HT1080 (cell line): ENCODE data around the gene PLA2R1. TPM values are rescaled to one million over a fixed set of nuclear protein-coding genes. Genes with fewer than 3 reads are reported as not detected.

Experiments
- DNase-seq: peaks from one replicate; pipeline ENCODE4 v3.0.0-alpha.2; 2015; ENCODE audit warnings: low read depth
- total RNA-seq: library from RNA; depleted of rRNA; stranded (reverse); fragments of >200 nt; shearing (Covaris generic); gene quantifications from 2 replicates; pipeline ENCODE4 v1.2.3, GENCODE V29; 2014

PLA2R1 gene
- total RNA-seq, 1 experiment from 2014 or later: 1.0 TPM

DNA sequence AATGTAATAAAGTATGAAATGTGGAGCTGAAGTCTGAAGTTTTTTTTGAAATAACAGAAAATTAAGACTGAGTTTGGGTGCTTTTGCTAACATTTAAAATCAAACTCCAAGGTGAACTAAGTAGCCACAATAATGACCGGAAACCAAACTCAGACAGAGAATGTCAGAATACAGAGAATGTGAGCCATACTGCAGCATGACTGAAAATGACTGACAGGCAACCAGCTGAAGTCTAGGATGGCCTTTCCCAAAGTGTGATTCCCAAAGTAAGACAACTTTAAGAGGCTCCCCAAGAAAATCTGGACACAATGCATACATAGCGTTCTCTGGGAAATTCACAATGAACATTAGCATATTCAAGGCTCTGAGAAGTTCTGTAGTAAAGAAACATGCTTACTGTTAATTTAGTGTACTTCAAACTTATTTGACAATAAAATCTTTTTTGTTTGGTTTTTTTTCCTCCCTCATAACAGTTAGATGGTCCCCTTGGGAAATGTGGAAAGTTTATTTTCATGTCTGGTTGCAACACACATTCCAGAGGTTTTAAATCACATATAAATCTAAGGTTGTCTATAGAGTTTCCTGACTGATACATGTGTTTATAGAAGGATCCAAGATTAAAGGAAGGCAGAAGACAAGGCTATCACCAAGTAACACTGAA is 28.6 kb downstream of the PLA2R1 start:
- peak; percentile 52 for DNase-seq

DNA sequence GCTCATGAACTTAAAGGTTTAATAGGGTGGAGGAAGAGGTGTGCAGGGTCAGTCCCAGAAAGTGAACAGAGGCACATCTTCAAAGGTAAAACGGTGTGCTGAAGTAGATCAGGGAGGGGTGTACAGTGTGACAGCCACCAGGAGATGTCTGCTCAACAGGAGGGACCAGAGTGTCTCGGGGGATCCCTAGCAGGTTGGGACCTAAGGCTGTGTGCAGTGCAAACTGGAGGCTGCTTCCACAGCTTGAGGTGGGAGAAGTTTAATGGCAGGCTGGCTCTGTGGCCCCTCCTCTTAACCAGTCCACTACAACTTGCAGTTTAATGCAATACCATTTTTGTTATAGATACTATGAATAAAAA is 33.2 kb downstream of the PLA2R1 start:
- no peak for DNase-seq

DNA sequence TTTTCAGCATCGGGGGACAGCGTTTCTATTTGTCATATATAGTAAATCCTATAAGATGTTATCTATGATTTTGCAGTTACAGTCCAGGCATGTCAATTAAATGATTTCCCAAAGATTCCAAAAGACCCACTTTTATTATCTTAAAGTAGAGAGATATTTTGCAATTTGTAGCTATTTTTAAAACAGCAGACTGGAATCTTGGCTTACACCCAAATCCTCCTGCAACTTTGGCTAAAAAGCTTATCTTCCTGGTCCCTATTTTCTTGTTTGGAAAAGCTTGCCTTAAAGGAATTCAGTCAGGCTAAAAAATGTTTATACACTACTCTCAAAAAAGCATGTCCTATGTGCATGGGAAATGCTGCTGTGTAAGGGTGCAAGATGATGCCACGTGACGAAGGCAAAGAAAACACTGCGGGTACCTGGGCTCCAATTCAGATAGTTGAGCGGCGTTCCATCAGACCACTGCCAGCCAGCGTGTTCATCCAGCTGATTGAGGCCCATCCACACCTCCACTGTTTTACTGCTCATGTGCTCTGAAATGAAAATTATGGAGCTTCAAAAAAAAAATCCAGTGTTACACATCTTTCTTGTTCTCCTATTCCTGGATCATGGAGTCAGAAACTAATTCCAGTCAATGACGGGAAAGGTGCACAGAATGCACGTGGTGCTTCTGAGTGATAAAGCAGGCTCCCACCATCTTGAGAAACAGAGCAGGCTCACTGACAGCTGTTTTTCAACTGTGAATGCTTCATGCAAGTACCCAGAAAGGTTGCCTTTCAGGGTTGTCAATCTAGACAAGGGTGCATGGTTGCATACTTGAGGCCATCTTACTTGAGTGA is 33.8 kb downstream of the PLA2R1 start:
- DNase-seq: no peak

DNA sequence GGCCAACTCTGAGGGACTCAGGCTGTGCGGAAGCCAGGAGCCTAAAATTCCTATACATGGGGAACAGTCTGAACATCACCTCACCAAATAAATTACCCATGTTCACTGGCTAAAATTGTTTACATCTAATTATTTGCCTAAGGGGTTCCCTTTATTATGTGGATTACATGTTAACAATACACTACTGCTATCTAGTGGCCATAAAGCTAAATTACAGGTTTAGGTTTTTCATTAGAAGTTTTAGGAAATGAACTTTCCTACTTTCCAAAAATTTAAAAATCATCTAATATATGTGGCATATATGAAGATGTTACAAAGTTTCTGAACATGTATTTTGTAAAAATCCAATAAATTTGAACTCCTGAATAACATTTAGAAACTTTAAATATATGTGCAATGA is 40.3 kb downstream of the PLA2R1 start:
- no peak for DNase-seq

DNA sequence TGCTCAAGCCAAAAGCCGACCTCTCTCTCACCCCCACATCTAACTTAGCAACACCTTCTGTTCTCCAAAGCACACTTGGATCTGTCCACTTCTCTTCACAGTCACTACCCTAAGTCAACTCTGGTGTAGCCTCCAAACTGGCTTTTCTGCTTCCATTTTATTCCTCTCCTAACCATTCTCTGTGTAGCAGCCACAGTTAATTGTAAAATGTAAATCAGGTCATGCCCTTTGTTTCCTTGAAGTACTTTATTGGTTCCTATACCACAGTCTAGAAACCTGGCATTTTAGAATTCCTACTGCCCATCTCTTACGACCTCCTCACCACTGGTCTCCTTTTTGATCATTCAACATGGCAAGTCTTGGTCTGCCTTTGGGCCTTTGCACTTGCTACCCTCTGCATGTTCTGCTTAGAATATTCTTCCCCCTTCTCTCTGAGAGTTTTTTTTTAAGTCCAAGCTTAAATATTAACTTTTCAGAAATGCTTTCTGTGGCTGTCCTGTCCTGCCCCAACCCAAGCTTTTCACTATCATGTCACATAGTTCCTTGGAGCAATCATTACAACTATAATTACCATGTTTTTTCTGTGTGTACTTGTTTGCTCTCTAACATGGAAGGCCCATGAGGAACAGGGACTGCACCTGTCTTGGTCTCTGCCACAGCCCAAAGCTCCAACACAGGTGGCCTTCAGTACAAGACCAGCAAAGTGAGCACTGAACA is 42.9 kb downstream of the PLA2R1 start:
- DNase-seq: no peak

DNA sequence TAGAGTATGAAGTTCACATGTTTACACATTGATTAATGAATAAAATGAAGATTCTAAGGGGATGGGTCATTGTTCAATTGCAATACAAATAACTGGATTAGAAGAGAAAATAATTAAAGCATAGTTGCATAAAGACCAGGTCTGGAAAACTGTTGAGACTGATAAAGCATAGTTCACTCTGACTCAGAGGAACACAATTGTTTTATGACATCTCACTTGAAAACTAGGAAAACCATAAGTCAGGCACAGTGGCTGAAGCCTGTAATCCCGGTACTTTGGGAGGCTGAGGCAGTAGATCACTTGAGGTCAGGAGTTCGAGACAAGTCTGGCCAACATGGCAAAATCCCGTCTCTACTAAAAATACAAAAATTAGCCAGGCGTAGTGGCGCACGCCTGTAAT is 46.7 kb downstream of the PLA2R1 start:
- DNase-seq: no peak

DNA sequence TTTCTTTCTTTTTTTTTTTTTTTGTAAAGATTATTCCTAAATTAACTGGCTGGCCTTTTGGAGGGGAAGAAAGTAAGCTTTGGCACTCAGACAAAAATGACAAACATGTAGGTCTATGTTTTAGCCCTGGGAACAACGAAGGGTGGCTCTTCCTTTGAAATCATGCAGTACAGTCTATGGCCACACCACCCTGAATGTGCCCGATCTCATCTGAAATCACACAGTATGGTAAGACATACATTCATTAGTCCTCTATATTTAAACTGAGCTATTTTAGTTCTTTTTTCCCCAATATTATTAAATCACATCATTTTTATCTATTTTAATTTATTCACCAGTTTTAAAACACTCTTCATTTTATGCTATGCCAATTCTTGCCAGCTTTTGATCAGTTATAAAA is 48.2 kb downstream of the PLA2R1 start:
- DNase-seq: no peak

DNA sequence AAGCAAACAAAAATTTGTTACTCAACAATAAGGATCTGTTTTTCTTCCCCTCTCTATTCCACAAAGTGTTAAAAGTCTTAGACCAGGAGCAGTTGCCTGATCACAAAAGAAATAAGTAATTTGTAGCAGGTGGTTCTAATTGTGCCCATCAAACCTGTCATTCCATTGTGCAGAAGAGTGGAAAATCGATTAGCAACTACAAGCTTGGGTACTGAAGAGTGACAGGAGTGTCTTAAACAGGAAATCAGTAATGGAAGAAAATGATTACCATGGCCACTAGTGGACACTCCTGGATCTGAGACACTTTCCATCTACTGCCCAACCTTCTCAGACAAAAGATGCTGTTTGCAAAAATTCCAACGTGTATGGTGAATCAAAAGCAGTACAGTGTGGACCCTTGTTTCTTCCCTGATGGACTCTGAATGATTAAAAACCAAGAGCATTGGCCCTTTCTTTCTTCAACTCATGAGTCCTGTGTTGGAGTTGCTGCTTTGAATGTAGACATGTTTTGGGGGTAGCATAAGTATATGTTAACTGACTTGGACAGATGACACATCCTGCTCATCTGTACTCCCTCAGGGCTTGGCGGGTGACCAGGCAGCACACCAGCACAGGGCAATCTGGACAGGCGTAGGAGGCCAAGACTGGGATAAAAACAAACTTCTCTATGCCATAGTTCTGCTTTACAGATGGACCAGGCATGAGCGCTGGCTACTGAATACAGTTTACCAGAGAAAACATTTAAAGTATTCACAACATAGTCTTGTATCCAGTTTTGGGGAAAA is 51.9 kb downstream of the PLA2R1 start:
- DNase-seq: no peak

DNA sequence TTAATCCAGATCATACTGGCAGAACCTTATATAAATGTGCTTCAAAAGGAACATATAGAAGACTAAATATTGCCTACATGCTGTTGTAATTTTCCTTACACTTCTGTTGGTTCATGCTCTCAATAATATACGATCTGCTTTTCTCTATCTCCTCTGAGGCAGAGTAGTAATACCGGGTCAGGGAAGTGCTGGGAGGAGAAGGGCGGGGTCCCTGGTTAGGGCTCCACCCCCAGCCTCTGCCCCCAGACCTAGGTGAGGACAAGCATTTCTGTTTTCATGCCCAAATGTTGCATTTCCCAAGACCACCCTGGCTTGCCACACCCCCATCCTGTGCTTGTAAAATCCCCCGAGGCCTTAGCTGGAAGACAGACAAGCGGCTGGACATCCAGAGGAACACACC is 55.3 kb downstream of the PLA2R1 start:
- DNase-seq: no peak

DNA sequence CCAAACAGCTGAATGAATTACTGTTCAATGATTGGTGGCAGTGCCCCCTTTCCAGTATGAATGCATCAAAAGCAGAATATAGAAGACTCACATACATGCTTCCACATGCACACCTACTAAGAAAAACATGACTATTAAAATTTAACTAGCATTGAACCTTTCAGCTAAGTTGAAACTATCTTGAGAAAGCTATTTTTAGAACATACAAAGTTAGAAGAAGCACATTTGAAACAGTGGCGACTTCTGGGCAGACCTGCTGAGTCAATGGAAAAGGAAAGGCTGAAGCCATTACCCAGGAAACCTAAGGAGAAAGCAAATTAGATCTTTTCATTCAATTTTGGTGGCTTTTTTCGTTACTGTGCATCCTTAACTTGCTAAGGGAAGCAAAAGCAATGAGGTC is 55.9 kb downstream of the PLA2R1 start:
- DNase-seq: no peak

DNA sequence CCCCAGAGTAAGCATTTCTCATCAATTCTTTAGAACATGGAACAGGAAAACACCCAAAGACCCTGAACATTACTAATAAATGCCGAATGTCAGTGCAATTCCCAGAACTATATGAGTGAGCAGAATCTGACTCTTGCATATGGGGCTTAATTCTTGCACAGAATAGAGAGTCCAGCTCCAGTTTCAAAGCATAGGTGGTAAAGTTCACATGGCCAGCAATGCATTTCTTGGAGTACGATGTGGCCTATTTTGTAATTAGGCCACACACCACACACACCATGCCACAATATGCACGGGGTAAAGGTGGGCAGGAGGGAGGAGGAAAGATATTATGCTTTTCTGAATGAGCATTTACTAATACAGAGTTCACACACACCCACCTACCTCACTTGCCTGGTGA is 56.5 kb downstream of the PLA2R1 start:
- DNase-seq: no peak

DNA sequence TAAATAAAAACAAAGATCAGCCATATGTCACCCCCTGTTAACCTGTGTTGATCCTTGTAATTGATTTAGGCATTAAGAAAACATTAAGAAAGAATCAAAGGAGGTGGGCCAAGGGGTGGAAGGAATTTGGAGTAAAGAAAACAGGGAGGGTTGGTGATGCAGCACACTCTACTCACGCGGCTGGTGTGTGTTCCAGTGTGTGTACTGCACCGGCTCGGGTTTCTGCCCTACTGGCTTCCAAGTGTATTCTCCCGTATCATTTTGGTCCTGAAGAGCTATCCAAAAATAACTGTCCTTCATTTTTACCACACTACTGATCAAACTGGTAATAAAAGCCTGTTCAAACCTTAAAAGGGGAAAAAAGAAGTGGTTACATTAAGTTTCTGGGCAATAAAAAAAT is 56.9 kb downstream of the PLA2R1 start:
- no peak for DNase-seq

DNA sequence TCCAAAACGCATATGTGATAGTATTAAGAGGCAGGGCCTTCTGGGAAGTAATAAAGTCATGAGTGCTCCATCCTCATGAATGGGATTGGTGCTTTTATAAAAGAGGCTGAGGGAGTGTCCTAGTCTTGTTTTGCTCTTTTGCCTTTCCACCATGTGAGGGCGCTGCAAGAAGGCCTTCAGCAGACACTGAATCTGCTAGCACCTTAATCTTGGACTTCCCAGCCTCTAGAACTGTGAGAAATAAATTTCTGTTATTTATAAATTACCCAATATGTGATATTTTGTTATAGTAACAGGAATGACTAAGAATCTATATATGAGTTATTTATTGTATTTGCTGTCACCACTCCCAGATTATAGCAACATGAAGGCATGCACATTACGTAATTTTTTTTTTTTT is 63.5 kb downstream of the PLA2R1 start:
- peak; percentile 24 for DNase-seq

DNA sequence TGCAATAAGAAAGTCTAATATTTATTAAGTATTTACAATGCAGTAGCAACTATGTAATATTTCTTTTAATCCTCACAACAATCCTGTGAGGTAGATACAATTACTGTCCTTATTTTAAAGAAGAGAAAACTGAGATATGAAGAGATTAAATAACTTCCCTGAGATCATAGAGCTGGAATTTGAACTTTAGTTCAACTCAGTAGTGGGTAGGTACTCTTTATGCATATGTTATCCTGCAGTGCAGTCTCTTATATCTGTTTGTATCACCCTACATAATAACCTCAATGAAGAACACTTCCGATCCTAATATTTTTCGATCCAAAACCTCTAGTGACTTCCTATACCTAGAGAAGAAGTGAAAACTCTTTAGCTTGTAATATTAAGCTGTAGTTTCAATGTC is 64.2 kb downstream of the PLA2R1 start:
- no peak for DNase-seq

DNA sequence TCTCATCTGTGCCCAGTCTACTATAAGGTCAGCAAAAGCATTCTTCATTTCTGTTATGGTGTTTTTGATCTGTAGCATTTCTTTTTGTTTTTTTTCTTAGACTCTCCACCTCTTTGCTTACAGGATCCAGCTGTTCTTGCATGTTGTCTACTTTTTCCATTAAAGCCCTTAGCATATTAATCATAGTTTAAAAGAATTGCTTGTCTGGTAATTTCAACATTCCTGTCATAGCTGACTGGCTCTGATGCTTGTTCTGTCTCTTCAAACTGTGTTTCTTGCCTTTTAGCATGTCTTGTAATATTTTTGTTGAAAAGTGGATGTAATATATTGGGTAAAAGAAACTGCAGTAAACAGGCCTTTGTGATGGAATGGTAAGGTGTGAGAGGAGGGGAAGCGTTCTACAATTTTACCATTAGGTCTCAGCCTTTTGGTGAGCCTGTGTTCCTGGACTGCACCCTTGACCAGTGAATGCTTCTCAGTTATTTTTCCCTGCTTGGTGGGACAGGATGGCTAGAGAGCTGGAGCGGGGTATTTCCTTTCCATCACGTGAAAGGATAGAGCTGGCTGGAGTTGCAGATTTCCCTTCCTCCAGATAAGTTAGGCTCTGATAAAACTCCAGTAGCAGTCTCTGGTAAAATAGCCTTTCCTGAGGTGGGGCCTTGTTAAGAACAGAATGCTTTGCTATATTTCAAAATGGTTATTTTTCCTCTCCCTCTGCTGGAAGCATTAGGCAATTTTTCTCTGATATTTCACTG is 65.4 kb downstream of the PLA2R1 start:
- no peak for DNase-seq

DNA sequence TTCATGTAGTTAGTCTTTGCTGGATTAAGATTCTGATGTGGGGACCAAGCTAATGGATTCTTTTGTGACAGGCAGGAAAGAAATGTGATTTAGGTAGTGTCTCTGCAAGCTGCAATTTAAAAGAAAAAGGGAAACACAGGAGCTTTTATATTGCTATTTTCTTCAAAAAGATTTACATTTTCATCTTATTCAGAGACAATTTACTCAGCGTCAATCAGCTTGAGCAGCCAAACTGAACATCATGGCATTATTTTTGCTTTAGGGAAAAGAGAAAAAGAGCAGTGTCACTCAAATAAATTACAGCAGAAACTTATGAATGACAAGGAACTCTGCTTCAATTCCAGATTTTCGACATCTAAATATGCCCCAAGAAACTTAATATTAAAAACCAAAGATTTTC is 67.4 kb downstream of the PLA2R1 start:
- no peak for DNase-seq

DNA sequence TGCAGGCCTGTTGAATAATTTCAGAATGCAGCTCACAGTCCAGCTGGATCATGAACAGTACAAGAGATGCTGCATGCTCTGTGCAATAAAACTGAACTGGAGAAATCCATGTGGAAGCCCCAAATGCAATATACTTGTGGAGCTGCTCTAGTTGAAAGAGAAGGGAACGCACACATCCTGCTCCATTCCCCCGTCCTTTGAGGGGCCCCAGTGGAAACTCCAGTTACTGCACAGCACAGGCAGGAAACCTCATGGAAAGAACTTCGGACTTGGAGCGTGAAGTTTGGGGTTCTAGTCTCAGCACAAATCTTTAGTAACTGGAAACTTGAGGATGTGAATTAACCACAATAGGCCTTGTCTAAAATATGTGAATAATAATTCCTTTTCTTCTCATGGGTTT is 73.2 kb downstream of the PLA2R1 start:
- no peak for DNase-seq

DNA sequence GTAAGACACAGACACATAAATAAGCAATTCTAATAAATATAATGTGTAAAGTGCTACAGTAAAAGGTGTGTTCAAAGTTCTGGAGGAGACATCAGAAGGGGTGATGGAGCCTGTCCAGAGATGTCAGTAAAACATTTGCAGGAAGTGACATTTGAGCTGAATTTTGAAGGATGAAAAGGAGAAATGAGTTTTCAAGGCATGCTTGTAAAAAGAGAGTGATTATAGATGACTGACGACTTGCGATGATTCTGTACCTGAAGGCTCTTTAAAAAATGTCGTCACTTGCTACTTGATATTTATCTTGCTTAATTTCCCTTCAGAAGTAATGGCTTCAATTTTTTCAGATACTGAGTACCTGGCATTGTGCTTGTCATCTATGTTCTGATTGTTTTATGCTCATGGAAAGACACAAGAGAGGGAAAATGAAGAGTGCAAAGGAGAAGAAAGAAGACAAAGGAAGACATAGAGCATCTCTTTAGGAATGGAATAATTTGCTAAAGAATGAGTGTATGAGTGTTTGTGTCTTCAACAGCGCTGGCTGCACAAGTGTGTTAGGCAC is 73.9 kb downstream of the PLA2R1 start:
- DNase-seq: no peak

DNA sequence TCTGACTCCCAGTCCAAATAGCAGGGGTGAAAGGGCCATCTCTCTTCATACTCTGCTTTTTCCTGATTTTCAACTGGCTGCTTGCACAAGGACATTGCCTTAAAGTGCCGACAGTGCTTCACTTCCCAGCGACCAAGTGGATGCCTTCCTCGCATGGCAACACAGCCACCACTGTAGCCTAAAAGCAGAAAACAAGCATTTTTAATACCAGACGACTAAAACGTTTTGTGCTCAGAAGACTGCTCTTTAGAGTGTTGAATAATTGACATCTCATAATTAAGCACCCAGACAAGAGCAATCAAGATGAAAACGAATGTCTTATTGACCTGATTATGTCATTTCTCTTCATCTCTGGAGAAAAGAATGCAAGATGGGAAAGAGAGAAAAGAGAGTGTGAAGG is 75.2 kb downstream of the PLA2R1 start:
- DNase-seq: no peak

DNA sequence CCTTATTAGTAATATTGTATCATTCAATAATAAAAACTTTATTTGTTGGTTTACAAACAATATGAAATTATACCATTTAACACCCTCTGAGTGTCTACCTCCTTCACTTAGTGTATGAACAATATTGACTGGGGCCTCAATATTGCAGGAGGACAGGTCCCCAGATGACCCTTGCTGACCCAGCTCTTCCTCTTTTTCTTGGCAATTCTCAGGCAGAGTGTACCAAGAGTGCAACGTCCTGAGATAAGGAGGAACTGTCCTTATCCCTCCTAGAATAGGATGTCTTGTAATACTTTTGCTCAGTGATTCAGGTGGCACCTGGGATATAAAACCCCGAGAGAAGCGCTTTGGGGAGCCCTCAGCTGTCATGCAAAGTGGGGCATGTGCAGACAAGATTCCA is 76.8 kb downstream of the PLA2R1 start:
- no peak for DNase-seq

DNA sequence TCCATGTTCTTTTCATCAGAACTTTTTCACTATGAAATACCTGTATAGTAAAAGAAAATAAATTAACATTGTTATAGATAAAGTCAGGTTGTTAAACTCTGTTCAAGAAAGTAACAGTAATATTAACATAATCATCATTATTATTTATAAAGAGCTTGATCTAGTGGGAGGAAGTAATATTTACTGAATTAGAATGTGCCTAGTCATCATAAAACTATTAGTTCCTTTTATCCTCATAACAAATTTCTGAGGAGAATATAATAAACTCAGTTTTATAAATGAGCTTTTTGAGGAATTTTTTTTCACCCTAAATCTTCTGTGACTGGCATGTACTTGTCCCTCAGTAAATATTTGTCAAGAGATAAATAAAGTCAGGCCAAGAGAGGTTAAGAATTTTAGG is 78.4 kb downstream of the PLA2R1 start:
- DNase-seq: no peak
